ENCODE measurements around the gene RBMXL2. TPM values are rescaled to one million over a fixed set of nuclear protein-coding genes. Genes with fewer than 3 reads are reported as not detected.

The RBMXL2 gene
- total RNA-seq, 1 donor from 2014 or later, result 0.50 TPM

GRCh38 chr11:7138051-7138450 lies 49.3 kb downstream of the RBMXL2 start:
- TF ChIP-seq, protein P1, sequence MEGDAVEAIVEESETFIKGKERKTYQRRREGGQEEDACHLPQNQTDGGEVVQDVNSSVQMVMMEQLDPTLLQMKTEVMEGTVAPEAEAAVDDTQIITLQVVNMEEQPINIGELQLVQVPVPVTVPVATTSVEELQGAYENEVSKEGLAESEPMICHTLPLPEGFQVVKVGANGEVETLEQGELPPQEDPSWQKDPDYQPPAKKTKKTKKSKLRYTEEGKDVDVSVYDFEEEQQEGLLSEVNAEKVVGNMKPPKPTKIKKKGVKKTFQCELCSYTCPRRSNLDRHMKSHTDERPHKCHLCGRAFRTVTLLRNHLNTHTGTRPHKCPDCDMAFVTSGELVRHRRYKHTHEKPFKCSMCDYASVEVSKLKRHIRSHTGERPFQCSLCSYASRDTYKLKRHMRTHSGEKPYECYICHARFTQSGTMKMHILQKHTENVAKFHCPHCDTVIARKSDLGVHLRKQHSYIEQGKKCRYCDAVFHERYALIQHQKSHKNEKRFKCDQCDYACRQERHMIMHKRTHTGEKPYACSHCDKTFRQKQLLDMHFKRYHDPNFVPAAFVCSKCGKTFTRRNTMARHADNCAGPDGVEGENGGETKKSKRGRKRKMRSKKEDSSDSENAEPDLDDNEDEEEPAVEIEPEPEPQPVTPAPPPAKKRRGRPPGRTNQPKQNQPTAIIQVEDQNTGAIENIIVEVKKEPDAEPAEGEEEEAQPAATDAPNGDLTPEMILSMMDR (IDR thresholded peaks at IDR 0.05; ENCODE audit: insufficient read depth, low read length, poor library complexity, severe bottlenecking), result no peak
- Histone ChIP-seq H3K27me3 (ENCODE audit: control insufficient read depth, insufficient read depth, low read length) (no peaks in the 10 kb centered on the region), H3K36me3 (ENCODE audit: control insufficient read depth, insufficient read depth, low read length) (no peaks in the 10 kb centered on the region), H3K4me3 (ENCODE audit: low read depth, low read length) (no peak overlapping the region)
- DNase-seq (ENCODE audit: low read depth), result no peak

Other genes with a start within 250 kb of the RBMXL2 start
- not detected in 2 replicates for gene OR10A5, start 243.3 kb upstream of the RBMXL2 start, total RNA-seq
- not detected in 2 replicates for gene OR10A2, start 225.9 kb upstream of the RBMXL2 start, total RNA-seq
- not detected in 2 replicates for gene OR10A4, start 212.4 kb upstream of the RBMXL2 start, total RNA-seq
- 0.38 TPM in 1 of 2 replicates, not detected in the other for gene OR2D2, start 196.5 kb upstream of the RBMXL2 start, total RNA-seq
- gene OR2D3, start 168.0 kb upstream of the RBMXL2 start, total RNA-seq, result not detected in 2 replicates
- 1.5 and 2.7 TPM in 2 replicates for gene ZNF215, start 162.6 kb upstream of the RBMXL2 start, total RNA-seq
- 2.5 and 4.0 TPM in 2 replicates for gene ZNF214, start 68.7 kb upstream of the RBMXL2 start, total RNA-seq
- not detected in 2 replicates for gene NLRP14, start 68.5 kb upstream of the RBMXL2 start, total RNA-seq
- gene SYT9, start 162.9 kb downstream of the RBMXL2 start, total RNA-seq, result 1.0 and 1.2 TPM in 2 replicates